Left renal pelvis (tissue), 4 donors: Measurements from ENCODE around the gene ATF7IP2. TPM values are rescaled to one million over a fixed set of nuclear protein-coding genes. Genes with fewer than 3 reads are reported as not detected.
A peak's percentile ranks its signal among the peaks of the same experiment; 100 is the strongest.
"Not testable (repeated sequence)": the region's sequence is repeated elsewhere in the genome, so short reads cannot be mapped to it uniquely, and the experiment has no call there.

ENCODE experiments used
- DNase-seq, 4 donors: peaks; one replicate each; pipeline ENCODE4 v3.0.0-alpha.2; 2013; ENCODE audit warnings: low read depth in 4 of 4, low spot score in 3 of 4
- polyA plus RNA-seq, 4 donors: library from polyadenylated mRNA; unstranded; fragments of 120-200 nt; gene quantifications; one replicate each; pipeline ENCODE4 v1.2.1, GENCODE V29; 2013; ENCODE audit not compliant: insufficient read length in 4 of 4

ATF7IP2 gene
- polyA plus RNA-seq, 4 donors = 11.0 to 23.7 (median 22.4) TPM

GRCh38 chr16:10505286-10505685 is 119.4 kb downstream of the ATF7IP2 start:
- DNase-seq = not testable (repeated sequence)

GRCh38 chr16:10509534-10510025 is 123.7 kb downstream of the ATF7IP2 start:
- peak; percentile 56 to 70 (median 60) for DNase-seq

- DNase-seq = no peak
These were observed 124.4 kb downstream of the ATF7IP2 start for GRCh38 chr16:10510279-10510678.

- no peak for DNase-seq
These were observed 126.0 kb downstream of the ATF7IP2 start for GRCh38 chr16:10511829-10512228.

GRCh38 chr16:10514369-10515055 is 128.7 kb downstream of the ATF7IP2 start:
- DNase-seq = peak in 1 of 4 donors; percentile 21

- no peak for DNase-seq
These were observed 132.0 kb downstream of the ATF7IP2 start for GRCh38 chr16:10517868-10518267.

- DNase-seq = no peak
These were observed 132.7 kb downstream of the ATF7IP2 start for GRCh38 chr16:10518479-10519041.

GRCh38 chr16:10519297-10519696 is 133.4 kb downstream of the ATF7IP2 start:
- DNase-seq = no peak

GRCh38 chr16:10519929-10520868 is 134.3 kb downstream of the ATF7IP2 start:
- DNase-seq = no peak

- DNase-seq = no peak
These were observed 135.2 kb downstream of the ATF7IP2 start for GRCh38 chr16:10520869-10521578.

- peak in 1 of 4 donors; percentile 48 for DNase-seq
These were observed 135.9 kb downstream of the ATF7IP2 start for GRCh38 chr16:10521681-10522274.

GRCh38 chr16:10522966-10523365 is 137.1 kb downstream of the ATF7IP2 start:
- DNase-seq = no peak

- no peak for DNase-seq
These were observed 139.5 kb downstream of the ATF7IP2 start for GRCh38 chr16:10525214-10525825.

GRCh38 chr16:10526962-10527361 is 141.1 kb downstream of the ATF7IP2 start:
- DNase-seq = no peak

- no peak for DNase-seq
These were observed 142.8 kb downstream of the ATF7IP2 start for GRCh38 chr16:10528635-10529034.

- DNase-seq = no peak
These were observed 144.2 kb downstream of the ATF7IP2 start for GRCh38 chr16:10529895-10530669.

GRCh38 chr16:10530685-10531084 is 144.8 kb downstream of the ATF7IP2 start:
- DNase-seq = no peak

GRCh38 chr16:10531582-10531981 is 145.7 kb downstream of the ATF7IP2 start:
- DNase-seq = no peak
